Mucosa of descending colon (tissue), 3 donors: ENCODE measurements around the gene CLSTN2. TPM values are rescaled to one million over a fixed set of nuclear protein-coding genes. Genes with fewer than 3 reads are reported as not detected.

Source experiments
- ATAC-seq: fragments of 200-7000 bp; cut with Tn5 transposase; one replicate; pipeline ENCODE4 v1.9.1; 2020; ENCODE audit warnings: mild to moderate bottlenecking, moderate library complexity
- DNase-seq, 3 donors: peaks; one replicate each; pipeline ENCODE4 v3.0.0-alpha.2; 2020
- H3K36me3 ChIP-seq: fragments of 200-600 bp; one replicate; pipeline ENCODE4 v1.8.0; 2021; ENCODE audit warnings: low read depth, mild to moderate bottlenecking
- H3K4me1 ChIP-seq: fragments of 200-600 bp; one replicate; pipeline ENCODE4 v1.8.0; 2021; ENCODE audit warnings: low read depth, mild to moderate bottlenecking
- H3K4me3 ChIP-seq: fragments of 200-600 bp; one replicate; pipeline ENCODE4 v1.8.0; 2021; ENCODE audit warnings: mild to moderate bottlenecking
- H3K9me3 ChIP-seq: fragments of 200-600 bp; one replicate; pipeline ENCODE4 v1.8.0; 2021; ENCODE audit warnings: mild to moderate bottlenecking
- intact Hi-C, 2 donors: fragments of 100-400 bp; cut with DNase I in 1 of 2; cut with micrococcal nuclease in 1 of 2; formaldehyde crosslinking; loops; one replicate each; pipeline versions ENCODE4 v1.11.0 to v1.11.1; 2022; cut with DNase I, micrococcal nuclease
- total RNA-seq, 3 donors: library from RNA; stranded (reverse); fragmentation: NEBNext Ultra II Directional in 2 of 3; extraction: Animal tissue kit (Norgen Biotek cat#: 25700) in 2 of 3; gene quantifications; one replicate each; pipeline versions ENCODE4 v1.2.1 to v1.2.4, GENCODE V29; 2021 to 2023
- TF ChIP-seq, protein P1 (sequence below): fragments of 200-600 bp; IDR thresholded peaks from one replicate; pipeline ENCODE4 v1.8.0; 2022; ENCODE audit warnings: antibody characterized with exemption, mild to moderate bottlenecking
- donor health status: DM: no; HTN: no; CAD: no; lungs with moderate emphysema.
- donor health status: DM: no; HTN: no; CAD: no.
- donor health status: DM: no; HTN: yes; CAD: no.

Gene CLSTN2
- total RNA-seq, 3 donors from 2014 or later = 0.90 to 5.3 (median 2.5) TPM

DNA sequence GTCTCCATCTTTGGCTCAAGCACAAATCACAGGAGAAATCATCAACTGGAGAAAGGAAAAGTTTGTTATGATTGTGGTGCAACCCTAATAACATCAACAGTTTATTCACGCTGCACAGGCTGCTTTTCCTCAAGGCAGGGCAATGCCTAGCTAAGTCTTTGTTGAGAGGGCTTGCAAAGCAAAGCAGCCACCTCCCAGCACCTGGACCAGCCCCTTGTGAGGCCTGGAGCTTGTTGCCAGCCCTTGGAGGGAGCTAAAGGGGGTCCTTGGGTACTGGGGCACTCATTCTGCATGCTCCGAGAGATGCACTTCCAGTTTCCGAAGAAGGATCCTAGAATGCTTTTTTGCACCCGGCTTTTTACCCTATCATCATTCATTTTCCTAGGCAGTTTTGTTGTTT lies 288.2 kb downstream of the CLSTN2 start:
- Histone ChIP-seq H3K4me1 (no peaks in the 10 kb centered on the region), H3K4me3 (no peak overlapping the region), H3K36me3 (no peaks in the 10 kb centered on the region), H3K9me3 (no peaks in the 10 kb centered on the region)
- DNase-seq (no peak), ATAC-seq (no peak)
- intact Hi-C loops = no loop called here
- TF ChIP-seq, protein P1, sequence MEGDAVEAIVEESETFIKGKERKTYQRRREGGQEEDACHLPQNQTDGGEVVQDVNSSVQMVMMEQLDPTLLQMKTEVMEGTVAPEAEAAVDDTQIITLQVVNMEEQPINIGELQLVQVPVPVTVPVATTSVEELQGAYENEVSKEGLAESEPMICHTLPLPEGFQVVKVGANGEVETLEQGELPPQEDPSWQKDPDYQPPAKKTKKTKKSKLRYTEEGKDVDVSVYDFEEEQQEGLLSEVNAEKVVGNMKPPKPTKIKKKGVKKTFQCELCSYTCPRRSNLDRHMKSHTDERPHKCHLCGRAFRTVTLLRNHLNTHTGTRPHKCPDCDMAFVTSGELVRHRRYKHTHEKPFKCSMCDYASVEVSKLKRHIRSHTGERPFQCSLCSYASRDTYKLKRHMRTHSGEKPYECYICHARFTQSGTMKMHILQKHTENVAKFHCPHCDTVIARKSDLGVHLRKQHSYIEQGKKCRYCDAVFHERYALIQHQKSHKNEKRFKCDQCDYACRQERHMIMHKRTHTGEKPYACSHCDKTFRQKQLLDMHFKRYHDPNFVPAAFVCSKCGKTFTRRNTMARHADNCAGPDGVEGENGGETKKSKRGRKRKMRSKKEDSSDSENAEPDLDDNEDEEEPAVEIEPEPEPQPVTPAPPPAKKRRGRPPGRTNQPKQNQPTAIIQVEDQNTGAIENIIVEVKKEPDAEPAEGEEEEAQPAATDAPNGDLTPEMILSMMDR = no peak

DNA sequence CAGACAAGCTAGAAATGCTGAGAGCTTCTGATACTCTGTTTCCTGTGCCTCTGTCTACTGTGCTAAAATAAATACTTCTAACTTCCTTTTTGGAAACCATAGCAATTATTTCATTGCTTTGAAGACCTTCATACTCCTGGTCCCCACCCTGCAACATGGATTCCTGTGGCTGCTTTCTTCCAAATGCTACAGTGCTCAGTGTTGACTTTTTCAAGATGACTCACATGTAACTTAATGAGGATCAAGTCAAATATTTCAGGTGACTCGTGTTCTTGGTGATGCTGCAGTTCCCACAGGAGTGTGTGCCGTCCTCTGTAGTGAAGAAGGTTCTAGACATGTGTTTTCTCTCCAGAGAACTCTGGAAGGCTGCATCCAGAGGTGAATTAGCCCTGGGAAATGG lies 288.6 kb downstream of the CLSTN2 start:
- TF ChIP-seq, protein P1 = no peak
- H3K9me3 ChIP-seq = no peaks in the 10 kb centered on the region
- no peaks in the 10 kb centered on the region for H3K4me1 ChIP-seq
- ATAC-seq (no peak), DNase-seq (no peak)
- H3K36me3 ChIP-seq = no peaks in the 10 kb centered on the region
- H3K4me3 ChIP-seq = no peak overlapping the region
- intact Hi-C loops = no loop called here

DNA sequence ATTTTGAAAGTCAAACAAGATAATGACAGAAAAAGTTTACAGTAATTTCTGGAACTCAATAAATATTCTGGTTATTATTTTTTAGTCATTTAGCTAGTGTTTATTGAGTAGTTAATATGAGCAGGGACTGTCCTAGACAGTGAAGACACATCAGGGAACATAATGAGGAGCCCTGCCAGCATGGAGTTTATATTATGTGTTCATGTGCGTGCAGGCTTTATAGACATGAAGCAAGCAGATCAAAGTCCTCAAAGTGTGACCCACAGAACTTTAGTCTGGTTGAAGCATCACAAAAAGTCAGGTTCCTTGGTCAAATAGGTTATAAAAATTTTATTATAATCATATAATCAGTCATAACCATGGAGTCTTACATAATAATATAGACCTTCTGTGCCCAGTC lies 289.3 kb downstream of the CLSTN2 start:
- TF ChIP-seq, protein P1 = no peak
- Histone ChIP-seq H3K4me1 (no peaks in the 10 kb centered on the region), H3K4me3 (no peak overlapping the region), H3K36me3 (no peaks in the 10 kb centered on the region), H3K9me3 (no peaks in the 10 kb centered on the region)
- intact Hi-C loops = no loop called here
- ATAC-seq = no peak
- DNase-seq = no peak

DNA sequence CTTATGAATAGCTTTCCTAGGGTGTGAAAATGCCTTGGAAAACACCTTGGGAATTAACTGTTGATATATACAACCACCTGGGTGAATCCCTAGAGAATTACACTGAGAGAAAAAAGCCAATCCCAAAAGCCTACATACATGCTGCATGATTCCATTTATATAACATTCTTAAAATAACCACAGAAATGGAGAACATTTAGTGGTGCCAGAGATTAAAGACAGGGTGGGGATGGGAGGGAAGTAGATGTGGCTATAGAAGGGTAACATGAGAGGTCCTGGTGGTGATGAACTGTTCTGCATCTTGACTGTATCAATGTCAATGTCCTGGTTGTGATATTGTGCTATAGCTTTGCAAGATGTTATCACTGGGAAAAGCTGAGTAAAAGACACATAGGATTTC lies 291.0 kb downstream of the CLSTN2 start:
- TF ChIP-seq, protein P1 = no peak
- Histone ChIP-seq H3K4me3 (no peak overlapping the region), H3K36me3 (no peaks in the 10 kb centered on the region), H3K4me1 (no peaks in the 10 kb centered on the region), H3K9me3 (no peaks in the 10 kb centered on the region)
- intact Hi-C loops = no loop called here
- DNase-seq (no peak), ATAC-seq (no peak)

DNA sequence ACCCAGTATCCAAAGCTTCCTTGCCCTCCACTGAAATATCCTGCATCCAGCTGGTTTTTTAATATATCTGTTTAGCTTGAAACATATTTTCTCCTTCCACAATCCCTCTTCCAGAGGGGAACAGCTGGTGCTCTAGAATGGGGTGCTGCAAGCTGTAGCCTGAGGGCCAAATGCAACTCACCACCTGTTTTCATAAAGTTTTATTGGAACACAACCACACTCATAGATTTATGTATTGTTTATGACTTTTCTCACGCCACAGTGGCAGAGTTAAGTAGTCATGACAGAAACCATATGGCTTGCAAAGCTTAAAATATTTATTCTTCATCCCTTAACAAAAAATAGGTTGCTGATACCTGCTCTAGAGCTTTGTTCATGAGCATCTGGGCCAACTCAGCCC lies 298.7 kb downstream of the CLSTN2 start:
- DNase-seq (no peak), ATAC-seq (no peak)
- Histone ChIP-seq H3K4me1 (no peaks in the 10 kb centered on the region), H3K4me3 (no peak overlapping the region), H3K36me3 (no peaks in the 10 kb centered on the region), H3K9me3 (no peaks in the 10 kb centered on the region)
- intact Hi-C loops = no loop called here
- TF ChIP-seq, protein P1 = no peak

DNA sequence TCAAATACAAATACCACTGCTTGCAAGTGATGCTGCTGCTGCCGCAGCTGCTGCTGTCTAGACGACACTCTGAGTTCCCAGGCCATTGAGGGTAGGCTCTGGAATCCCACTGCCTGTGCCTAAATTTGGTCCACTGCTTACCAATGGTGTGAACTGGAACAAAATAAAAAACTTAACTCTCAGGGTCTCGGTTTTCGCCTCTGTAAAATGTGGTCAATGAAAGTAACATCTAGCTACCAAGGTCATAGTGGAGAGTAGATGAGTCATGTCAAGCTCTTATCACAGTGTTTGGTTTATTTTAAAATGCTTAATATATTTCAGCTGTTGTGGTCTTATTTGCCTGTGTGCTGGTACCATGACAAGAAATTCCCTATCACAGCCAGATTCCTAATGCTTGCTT lies 299.3 kb downstream of the CLSTN2 start:
- DNase-seq = no peak
- H3K4me1 ChIP-seq = no peaks in the 10 kb centered on the region
- H3K36me3 ChIP-seq = no peaks in the 10 kb centered on the region
- TF ChIP-seq, protein P1 = no peak
- no peak for ATAC-seq
- intact Hi-C loops = no loop called here
- no peaks in the 10 kb centered on the region for H3K9me3 ChIP-seq
- H3K4me3 ChIP-seq = no peak overlapping the region
